NCI-H2107 treated with DMSO at 0.1 percent for 48 hours (cell line): ENCODE measurements around the gene GGTLC3.
"Not testable (repeated sequence)": the region's sequence is repeated elsewhere in the genome, so short reads cannot be mapped to it uniquely, and the experiment has no call there.

Source experiments
- DNase-seq: peaks from one replicate; lab custom pipeline; 2025; ENCODE audit not compliant: unreplicated experiment; lab: John Stamatoyannopoulos, UW

The GGTLC3 gene

GRCh38 chr22:18518061-18518460, at the start of gene GGTLC3:
GGTLC3 (minus strand) TSS chr22:18518161; CDS start chr22:18517897, 264 bp downstream.
- DNase-seq: not testable (repeated sequence)

GRCh38 chr22:18560099-18560974, 42.4 kb upstream of the GGTLC3 start:
- not testable (repeated sequence) for DNase-seq

- not testable (repeated sequence) for DNase-seq
Measured at GRCh38 chr22:18558939-18559338, 41.0 kb upstream of the GGTLC3 start.

GRCh38 chr22:18558516-18558915, 40.6 kb upstream of the GGTLC3 start:
- not testable (repeated sequence) for DNase-seq

GRCh38 chr22:18554280-18555256, 36.6 kb upstream of the GGTLC3 start:
- not testable (repeated sequence) for DNase-seq

GRCh38 chr22:18552839-18553597, 35.1 kb upstream of the GGTLC3 start:
- not testable (repeated sequence) for DNase-seq

- not testable (repeated sequence) for DNase-seq
Measured at GRCh38 chr22:18551046-18551445, 33.1 kb upstream of the GGTLC3 start.

- DNase-seq: not testable (repeated sequence)
Measured at GRCh38 chr22:18549458-18550179, 31.7 kb upstream of the GGTLC3 start.

- DNase-seq: not testable (repeated sequence)
Measured at GRCh38 chr22:18544615-18545014, 26.7 kb upstream of the GGTLC3 start.

GRCh38 chr22:18543400-18543799, 25.4 kb upstream of the GGTLC3 start:
- DNase-seq: not testable (repeated sequence)

- not testable (repeated sequence) for DNase-seq
Measured at GRCh38 chr22:18539994-18540393, 22.0 kb upstream of the GGTLC3 start.

GRCh38 chr22:18534315-18534714, 16.4 kb upstream of the GGTLC3 start:
- DNase-seq: not testable (repeated sequence)

GRCh38 chr22:18533633-18534032, 15.7 kb upstream of the GGTLC3 start:
- DNase-seq: not testable (repeated sequence)

- DNase-seq: not testable (repeated sequence)
Measured at GRCh38 chr22:18529416-18530145, 11.6 kb upstream of the GGTLC3 start.

- not testable (repeated sequence) for DNase-seq
Measured at GRCh38 chr22:18528597-18529415, 10.8 kb upstream of the GGTLC3 start.

- not testable (repeated sequence) for DNase-seq
Measured at GRCh38 chr22:18527752-18528596, 10.0 kb upstream of the GGTLC3 start, which contains the start of gene TMEM191B. TMEM191B (plus strand) TSS chr22:18527802; CDS start chr22:18527981, 179 bp downstream.

GRCh38 chr22:18523328-18523727, 5.4 kb upstream of the GGTLC3 start:
- DNase-seq: not testable (repeated sequence)
